ENCODE results near the gene FOS. TPM values are rescaled to one million over a fixed set of nuclear protein-coding genes. Genes with fewer than 3 reads are reported as not detected.
A peak's percentile ranks its signal among the peaks of the same experiment; 100 is the strongest.

FOS gene
- total RNA-seq, 2 experiments from 2014 or later, result 1,565 to 1,685 TPM

DNA sequence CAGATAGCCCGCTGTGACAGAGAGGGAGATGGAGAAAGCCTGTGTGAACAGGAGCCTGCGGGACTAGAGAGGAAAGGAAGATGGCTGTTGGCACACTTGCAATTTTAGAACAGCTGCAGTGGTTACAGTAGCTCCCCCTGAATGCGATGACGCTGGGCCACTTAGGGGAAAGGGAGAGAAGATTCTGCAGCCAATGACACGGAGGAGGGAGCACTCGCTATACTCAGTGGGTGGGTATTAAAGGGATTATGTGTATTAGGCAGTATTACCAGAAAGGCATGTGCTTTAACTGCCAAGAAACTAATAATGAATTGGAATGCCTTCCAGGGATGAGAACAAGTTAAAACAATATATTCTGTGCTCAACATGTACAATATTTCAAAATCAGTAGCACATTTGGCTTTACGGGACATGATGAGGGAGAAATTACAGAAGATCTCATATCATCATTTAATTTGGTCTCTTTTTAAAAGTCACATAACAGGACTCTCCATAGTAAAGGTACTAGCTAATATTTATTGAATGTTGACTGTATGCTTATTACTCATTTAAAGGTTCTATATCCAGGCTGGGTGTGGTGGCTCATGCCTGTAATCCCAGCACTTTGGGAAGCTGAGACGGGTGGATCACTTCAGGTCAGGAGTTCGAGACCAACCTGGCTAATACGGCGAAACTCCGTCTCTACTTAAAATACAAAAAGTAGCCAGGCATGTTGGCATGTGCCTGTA is 35.9 kb upstream of the FOS start:
- H3K27ac ChIP-seq (ENCODE audit: low read depth in 1 of 2, low read length in 2 of 2), result no peak overlapping the region
- ATAC-seq (ENCODE audit: poor library complexity) (no peak), DNase-seq (no peak)
- H3K4me1 ChIP-seq (ENCODE audit: insufficient read depth, low read length), result peaks cover 18% of the 10 kb centered on the region
- no peaks in the 10 kb centered on the region for H3K36me3 ChIP-seq (ENCODE audit: insufficient read depth, low read length)
- no peaks in the 10 kb centered on the region for H3K27me3 ChIP-seq (ENCODE audit: control insufficient read depth in 1 of 2, insufficient read depth in 2 of 2, low read length in 2 of 2)
- Mint-ChIP-seq H3K36me3 (ENCODE audit: low read depth) (no peaks in the 10 kb centered on the region), H3K27ac (no peak overlapping the region), H3K4me1 (ENCODE audit: low read depth) (peaks cover 31% of the 10 kb centered on the region), H3K4me3 (no peak overlapping the region), H3K27me3 (no peaks in the 10 kb centered on the region), H3K9me3 (no peaks in the 10 kb centered on the region)
- TF ChIP-seq, protein P1, sequence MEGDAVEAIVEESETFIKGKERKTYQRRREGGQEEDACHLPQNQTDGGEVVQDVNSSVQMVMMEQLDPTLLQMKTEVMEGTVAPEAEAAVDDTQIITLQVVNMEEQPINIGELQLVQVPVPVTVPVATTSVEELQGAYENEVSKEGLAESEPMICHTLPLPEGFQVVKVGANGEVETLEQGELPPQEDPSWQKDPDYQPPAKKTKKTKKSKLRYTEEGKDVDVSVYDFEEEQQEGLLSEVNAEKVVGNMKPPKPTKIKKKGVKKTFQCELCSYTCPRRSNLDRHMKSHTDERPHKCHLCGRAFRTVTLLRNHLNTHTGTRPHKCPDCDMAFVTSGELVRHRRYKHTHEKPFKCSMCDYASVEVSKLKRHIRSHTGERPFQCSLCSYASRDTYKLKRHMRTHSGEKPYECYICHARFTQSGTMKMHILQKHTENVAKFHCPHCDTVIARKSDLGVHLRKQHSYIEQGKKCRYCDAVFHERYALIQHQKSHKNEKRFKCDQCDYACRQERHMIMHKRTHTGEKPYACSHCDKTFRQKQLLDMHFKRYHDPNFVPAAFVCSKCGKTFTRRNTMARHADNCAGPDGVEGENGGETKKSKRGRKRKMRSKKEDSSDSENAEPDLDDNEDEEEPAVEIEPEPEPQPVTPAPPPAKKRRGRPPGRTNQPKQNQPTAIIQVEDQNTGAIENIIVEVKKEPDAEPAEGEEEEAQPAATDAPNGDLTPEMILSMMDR (IDR thresholded peaks at IDR 0.05), result no peak
- no peak overlapping the region for H3K4me3 ChIP-seq (ENCODE audit: low read length)
- intact Hi-C loops (cut with DNase I, micrococcal nuclease), result no loop called here
- POLR2A ChIA-PET, result interaction anchor here (0.9 kb wide), 1 partner anchor 179 kb away, joined by 3 read pairs; the partner anchor contains the start of gene ACYP1
- no peaks in the 10 kb centered on the region for H3K9me3 ChIP-seq (ENCODE audit: control insufficient read depth in 1 of 2, insufficient read depth in 1 of 2, low read length in 2 of 2)
- CTCF ChIA-PET, result interaction anchor here (0.7 to 0.9 kb wide), 2 partner anchors 10 to 30 kb away, joined by 3 to 4 read pairs; no protein-coding TSS in a partner anchor

DNA sequence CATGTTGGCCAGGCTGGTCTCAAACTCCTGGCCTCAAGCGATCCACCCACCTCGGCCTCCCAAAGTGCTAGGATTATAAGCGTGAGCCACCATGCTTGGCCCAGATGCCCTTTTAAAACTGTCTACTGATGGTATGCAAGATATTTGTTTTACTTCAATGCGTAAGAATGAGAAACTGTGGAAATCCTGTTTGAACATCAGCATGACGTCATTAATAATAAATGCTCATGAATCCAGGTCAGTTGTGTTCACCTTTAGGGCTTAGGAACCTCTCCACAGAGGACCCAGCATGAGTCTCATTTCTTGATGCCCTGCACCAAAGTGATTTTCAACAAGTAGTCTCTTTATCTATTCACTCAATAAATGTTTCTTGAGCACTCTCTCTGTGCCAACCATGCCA is 34.5 kb upstream of the FOS start:
- H3K27ac Mint-ChIP-seq, result no peak overlapping the region
- H3K27ac ChIP-seq (ENCODE audit: low read depth in 1 of 2, low read length in 2 of 2), result no peak overlapping the region
- peaks cover 42% of the 10 kb centered on the region for H3K4me1 Mint-ChIP-seq (ENCODE audit: low read depth)
- H3K27me3 ChIP-seq (ENCODE audit: control insufficient read depth in 1 of 2, insufficient read depth in 2 of 2, low read length in 2 of 2), result no peaks in the 10 kb centered on the region
- peaks cover 32% of the 10 kb centered on the region for H3K4me1 ChIP-seq (ENCODE audit: insufficient read depth, low read length)
- DNase-seq (no peak), ATAC-seq (ENCODE audit: poor library complexity) (no peak)
- H3K36me3 Mint-ChIP-seq (ENCODE audit: low read depth), result no peaks in the 10 kb centered on the region
- no peaks in the 10 kb centered on the region for H3K9me3 Mint-ChIP-seq
- no peaks in the 10 kb centered on the region for H3K36me3 ChIP-seq (ENCODE audit: insufficient read depth, low read length)
- no peak overlapping the region for H3K4me3 ChIP-seq (ENCODE audit: low read length)
- intact Hi-C loops (cut with DNase I, micrococcal nuclease), result no loop called here
- CTCF ChIA-PET, result interaction anchor here (1.1 to 1.8 kb wide), 3 partner anchors 11 to 50 kb away, joined by 3 to 5 read pairs (median 4); no protein-coding TSS in a partner anchor
- no peak overlapping the region for H3K4me3 Mint-ChIP-seq
- H3K27me3 Mint-ChIP-seq, result no peaks in the 10 kb centered on the region
- TF ChIP-seq, protein P1 (IDR thresholded peaks at IDR 0.05), result no peak
- no peaks in the 10 kb centered on the region for H3K9me3 ChIP-seq (ENCODE audit: control insufficient read depth in 1 of 2, insufficient read depth in 1 of 2, low read length in 2 of 2)
- POLR2A ChIA-PET, result interaction anchor here (1.0 kb wide), 1 partner anchor 15 kb away, joined by 4 read pairs; no protein-coding TSS in a partner anchor

DNA sequence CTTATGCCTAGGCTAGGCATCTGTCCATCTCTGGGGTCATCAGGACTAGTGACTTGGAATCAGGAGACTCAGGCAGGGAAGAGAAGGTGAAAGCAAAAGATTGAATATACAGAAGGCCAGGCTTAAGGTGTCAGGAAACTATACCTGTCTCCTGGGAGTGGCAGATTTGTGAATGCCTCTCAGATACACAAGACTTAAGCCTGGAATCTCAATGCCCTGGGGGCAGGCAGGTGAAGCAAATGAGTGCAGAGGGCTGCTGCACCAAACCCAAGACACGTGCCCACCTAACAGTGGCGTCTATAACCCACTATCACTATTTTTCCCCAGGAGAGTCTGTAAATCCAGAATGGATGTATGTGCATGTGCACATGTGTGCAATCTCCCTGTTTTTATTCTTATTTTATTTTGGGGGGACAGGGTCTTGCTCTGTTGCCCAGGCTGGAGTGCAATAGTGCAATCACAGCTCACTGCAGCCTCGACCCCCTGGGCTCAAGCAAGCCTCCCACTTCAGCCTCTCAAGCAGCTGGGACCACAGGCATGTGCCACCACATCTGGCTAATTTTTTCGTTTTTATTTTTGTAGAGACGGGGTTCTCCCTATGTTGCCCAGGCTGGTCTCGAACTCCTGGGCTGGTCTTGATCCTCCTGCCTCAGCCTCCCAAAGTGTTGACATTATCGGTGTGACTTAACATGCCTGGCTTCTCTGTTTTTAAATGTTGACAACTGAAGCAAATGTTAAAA is 31.9 kb upstream of the FOS start:
- TF ChIP-seq, protein P1 (IDR thresholded peaks at IDR 0.05), result no peak
- Mint-ChIP-seq H3K27ac (peak overlapping the region; percentile 87), H3K36me3 (ENCODE audit: low read depth) (no peaks in the 10 kb centered on the region), H3K9me3 (no peaks in the 10 kb centered on the region), H3K4me1 (ENCODE audit: low read depth) (peaks cover 65% of the 10 kb centered on the region), H3K4me3 (peak overlapping the region; percentile 74), H3K27me3 (no peaks in the 10 kb centered on the region)
- DNase-seq, result no peak
- Histone ChIP-seq H3K9me3 (ENCODE audit: control insufficient read depth in 1 of 2, insufficient read depth in 1 of 2, low read length in 2 of 2) (no peaks in the 10 kb centered on the region), H3K36me3 (ENCODE audit: insufficient read depth, low read length) (no peaks in the 10 kb centered on the region), H3K4me3 (ENCODE audit: low read length) (no peak overlapping the region), H3K27me3 (ENCODE audit: control insufficient read depth in 1 of 2, insufficient read depth in 2 of 2, low read length in 2 of 2) (no peaks in the 10 kb centered on the region), H3K4me1 (ENCODE audit: insufficient read depth, low read length) (peaks cover 56% of the 10 kb centered on the region), H3K27ac (ENCODE audit: low read depth in 1 of 2, low read length in 2 of 2) (peak overlapping the region; percentile 33 to 69)
- intact Hi-C loops (cut with DNase I, micrococcal nuclease), result loop anchor here (2.0 to 5.0 kb wide), 2 partner anchors 14 to 89 kb away; no protein-coding TSS in a partner anchor
- CTCF ChIA-PET, result interaction anchor here (4.5 kb wide), 1 partner anchor 15 kb away, joined by 28 read pairs; no protein-coding TSS in a partner anchor
- ATAC-seq (ENCODE audit: poor library complexity), result no peak
- POLR2A ChIA-PET, result interaction anchor here (0.9 to 5.1 kb wide), 17 partner anchors 8 to 414 kb away, joined by 3 to 69 read pairs (median 4); partner anchors contain the start of genes ERG28, FOS and ZC2HC1C

Measured in CD4-positive, alpha-beta T cell (primary cell).